ENCODE measurements around the gene SLC39A3.
A peak's percentile ranks its signal among the peaks of the same experiment; 100 is the strongest.

The SLC39A3 gene

GRCh38 chr19:2703077-2703437 is 36.8 kb downstream of the SLC39A3 start:
- DNase-seq (ENCODE audit: low read depth): no peak

DNA sequence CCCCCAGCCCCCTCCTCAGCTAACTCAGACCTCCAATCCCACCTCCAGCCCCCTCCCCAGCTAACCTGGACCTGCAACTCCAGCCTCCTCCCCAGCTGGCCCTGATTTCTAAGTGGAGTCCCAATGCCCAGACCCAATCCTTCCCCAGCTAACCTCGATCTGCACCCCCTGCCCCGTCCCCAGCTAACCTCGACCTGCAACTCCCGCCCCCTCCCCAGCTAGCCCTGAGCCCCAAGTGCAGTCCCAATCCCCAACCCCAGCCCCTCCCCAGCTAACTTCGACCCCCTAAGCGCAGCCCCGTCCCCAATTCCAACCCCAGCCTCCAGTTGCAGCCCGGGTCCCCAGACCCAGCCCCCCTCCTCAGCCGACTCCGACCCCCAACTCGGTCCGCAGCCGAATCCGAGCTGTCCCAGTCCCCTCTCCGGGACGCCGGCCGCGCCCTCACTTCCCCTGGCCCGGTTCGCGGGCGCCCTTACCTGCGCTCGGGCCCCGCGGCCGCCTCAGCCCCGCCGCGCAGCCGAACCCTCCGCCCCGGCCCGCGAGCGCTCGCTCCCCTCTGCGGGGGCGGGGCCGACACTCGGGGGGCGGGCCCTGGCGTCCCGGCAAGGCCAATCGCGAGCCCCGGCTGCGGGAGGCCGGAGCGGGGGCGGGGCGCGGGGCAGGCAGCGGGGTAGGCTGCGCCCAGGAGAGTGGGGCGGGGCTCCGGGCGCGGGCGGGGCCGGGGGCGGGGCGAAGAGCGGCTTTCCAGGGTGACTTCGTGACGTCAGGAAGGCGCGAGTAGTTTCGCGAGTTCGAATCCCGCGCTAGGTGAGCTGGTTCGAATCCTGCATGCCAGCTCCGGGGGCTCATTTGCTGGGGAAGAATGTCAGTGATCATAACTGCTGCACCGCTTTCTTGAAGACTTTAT is 37.4 kb downstream of the SLC39A3 start, which contains the start of gene GNG7:
Gene GNG7, minus strand, starts transcription at position 525 of the 907 bp plus-strand sequence. CDS start 182,006 bp downstream, outside the sequence.
- peak; percentile 97 for DNase-seq (ENCODE audit: low read depth)

DNA sequence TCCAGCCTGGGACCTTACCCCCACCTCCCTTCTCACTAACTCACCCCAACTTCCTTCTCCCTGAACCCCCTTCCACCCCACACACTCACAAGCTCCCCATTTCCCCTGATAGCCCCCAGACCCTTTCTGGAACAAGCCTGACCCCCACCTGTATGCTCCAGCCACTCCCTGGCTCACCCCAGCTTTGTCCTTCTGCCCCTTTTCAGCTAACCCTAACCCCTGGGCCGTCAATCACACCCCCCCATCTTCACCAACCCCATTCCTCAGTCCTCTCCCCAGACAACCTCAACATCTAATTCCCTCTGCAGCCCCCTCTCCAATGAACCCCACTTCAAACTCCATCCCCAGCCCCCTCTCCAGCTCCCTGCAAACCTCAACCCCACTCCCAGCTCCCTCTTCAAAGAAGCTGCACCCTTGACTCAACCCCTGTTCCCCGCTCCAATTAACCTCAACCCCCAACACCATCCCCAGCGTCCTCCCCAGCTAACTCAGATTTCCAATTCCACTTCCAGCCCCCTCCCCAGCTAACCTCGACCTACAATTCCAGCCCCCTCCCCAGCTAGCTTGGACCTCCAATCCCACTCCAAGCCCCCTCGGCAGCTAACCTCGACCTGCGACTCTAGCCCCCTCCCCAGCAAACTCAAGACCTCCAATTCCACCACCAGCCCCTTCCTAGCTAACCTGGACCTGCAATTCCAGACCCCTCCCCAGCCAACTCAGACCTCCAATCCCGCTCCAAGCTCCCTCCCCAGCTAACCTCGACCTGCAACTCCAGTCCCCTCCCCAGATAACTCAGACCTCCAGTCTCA is 38.3 kb downstream of the SLC39A3 start:
- no peak for DNase-seq (ENCODE audit: low read depth)

- no peak for DNase-seq (ENCODE audit: low read depth)
These were observed 39.0 kb downstream of the SLC39A3 start for GRCh38 chr19:2700660-2701360.

- DNase-seq (ENCODE audit: low read depth): no peak
These were observed 40.2 kb downstream of the SLC39A3 start for GRCh38 chr19:2699413-2700140.

DNA sequence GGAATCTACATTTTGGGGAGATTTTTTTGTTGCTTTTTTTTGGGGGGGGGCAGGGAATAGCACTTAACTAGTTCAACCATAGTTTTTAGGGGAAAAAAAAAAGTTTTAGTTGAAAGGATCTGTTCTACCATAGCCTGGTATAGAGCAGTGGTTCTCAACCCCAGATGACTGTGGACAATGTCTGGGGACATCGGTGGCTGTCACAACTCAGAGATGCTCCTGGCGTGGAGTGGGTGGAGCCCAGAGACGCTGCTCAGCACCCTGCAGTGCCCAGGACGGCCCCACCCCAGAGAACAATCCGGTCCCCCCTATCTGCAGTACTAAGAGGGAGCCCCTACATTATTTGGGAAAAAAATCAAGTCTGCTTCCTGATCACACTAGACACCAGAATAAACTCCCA is 45.6 kb downstream of the SLC39A3 start:
- DNase-seq (ENCODE audit: low read depth): no peak

GRCh38 chr19:2693492-2694160 is 46.2 kb downstream of the SLC39A3 start:
- no peak for DNase-seq (ENCODE audit: low read depth)

GRCh38 chr19:2691951-2692350 is 47.9 kb downstream of the SLC39A3 start:
- no peak for DNase-seq (ENCODE audit: low read depth)

DNA sequence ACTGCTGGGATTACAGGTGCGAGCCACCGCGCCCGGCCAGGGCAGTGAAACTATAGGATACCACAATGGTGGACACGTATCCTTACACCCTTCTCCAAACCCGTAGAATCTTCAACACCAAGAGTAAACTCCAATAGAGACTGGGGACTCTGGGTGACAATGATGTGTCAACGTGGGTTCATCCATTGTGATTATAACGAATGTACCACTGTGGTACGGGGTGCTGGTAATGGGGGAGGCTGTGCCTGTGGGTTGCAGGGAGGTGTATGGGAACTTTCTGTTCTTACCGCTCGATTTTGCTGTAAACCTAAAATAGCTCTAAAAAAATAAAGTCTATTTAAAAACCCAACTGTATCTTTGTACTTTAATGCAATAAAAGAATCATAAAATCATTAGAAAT is 49.0 kb downstream of the SLC39A3 start:
- no peak for DNase-seq (ENCODE audit: low read depth)

- no peak for DNase-seq (ENCODE audit: low read depth)
These were observed 53.5 kb downstream of the SLC39A3 start for GRCh38 chr19:2686360-2686759.

DNA sequence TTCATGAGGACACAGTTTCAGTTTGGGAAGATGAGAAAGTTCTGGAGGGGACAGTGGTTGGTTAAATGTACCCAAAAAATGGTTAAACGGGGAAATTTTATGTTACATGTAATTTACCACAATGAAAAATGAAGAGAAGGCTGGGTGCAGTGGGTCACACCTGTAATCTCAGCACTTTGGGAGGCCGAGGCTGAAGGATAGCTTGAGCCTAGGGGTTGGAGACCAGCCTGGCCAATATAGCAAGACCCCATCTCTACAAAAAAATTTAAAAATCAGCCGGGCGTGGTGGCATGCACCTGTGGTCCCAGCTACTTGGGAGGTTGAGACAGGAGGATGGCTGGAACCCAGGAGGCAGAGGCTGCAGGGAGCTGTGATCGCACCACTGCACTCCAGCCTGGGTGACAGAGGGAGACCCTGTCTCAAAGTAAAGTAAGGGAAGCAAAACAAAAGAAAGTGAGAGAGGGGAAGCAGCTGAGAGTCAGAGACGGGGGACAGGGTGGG is 54.6 kb downstream of the SLC39A3 start:
- no peak for DNase-seq (ENCODE audit: low read depth)

GRCh38 chr19:2683430-2684003 is 56.3 kb downstream of the SLC39A3 start:
- no peak for DNase-seq (ENCODE audit: low read depth)

Measured in activated T-cell treated with anti-CD3 and anti-CD28 coated beads for 48 hours (primary cell).